Measurements from ENCODE around the gene SLC5A3. TPM values are rescaled to one million over a fixed set of nuclear protein-coding genes. Genes with fewer than 3 reads are reported as not detected.

SLC5A3 gene
- total RNA-seq, 1 experiment from 2014 or later: 29.4 TPM

- Histone ChIP-seq H3K9me3 (ENCODE audit: control insufficient read depth, insufficient read depth, low read depth, low read length) (no peaks in the 10 kb centered on the region), H3K36me3 (ENCODE audit: control insufficient read depth, insufficient read depth, low read length) (peaks cover 13% of the 10 kb centered on the region), H3K4me3 (ENCODE audit: low read depth in 2 of 2, low read length in 2 of 2) (peak overlapping the region in 1 of 2 experiments; percentile 7; a peak in 3 of 4 replicates), H3K4me1 (ENCODE audit: control insufficient read depth, insufficient read depth, low read length) (peaks cover 60% of the 10 kb centered on the region), H3K27me3 (ENCODE audit: control insufficient read depth, insufficient read depth, low read length) (no peaks in the 10 kb centered on the region), H3K27ac (ENCODE audit: low read length) (no peak overlapping the region; the same call in 1 of the 2 replicates)
- DNase-seq (ENCODE audit: low read depth, low spot score) (no peak), ATAC-seq (no peak)
- in situ Hi-C loops (cut with HindIII; ENCODE audit: low pct_unique_long_range_greater_than_20kb, low sequenced_read_pairs): no loop called here
- BruUV-seq (replicated peaks): no TSS peak
- ChIA-PET CTCF (no interaction called here), POLR2A (interaction anchor here (0.5 kb wide), 1 partner anchor 130 kb away, joined by 3 read pairs; no protein-coding TSS in a partner anchor)
- intact Hi-C loops (cut with micrococcal nuclease; ENCODE audit: unreplicated experiment): loop anchor here (10.0 kb wide), 1 partner anchor 133 kb away; no protein-coding TSS in a partner anchor
- TF ChIP-seq REST (IDR thresholded peaks at IDR 0.05; ENCODE audit: insufficient read depth in 1 of 2, low read depth in 2 of 2, low read length in 1 of 2): no peak
- no peak for TF ChIP-seq SIN3A (IDR thresholded peaks at IDR 0.05; ENCODE audit: borderline replicate concordance, insufficient read depth, low read depth, low read length)
- TF ChIP-seq CTCF (IDR thresholded peaks at IDR 0.05): no peak
- TF ChIP-seq TCF7L2 (IDR thresholded peaks at IDR 0.05; ENCODE audit: low read depth, low read length): no peak
- TF ChIP-seq POLR2AphosphoS5 (IDR thresholded peaks at IDR 0.05; ENCODE audit: low read depth, low read length): no peak
Observed at GRCh38 chr21:34077888-34078287, 4.5 kb downstream of the SLC5A3 start.

- POLR2A ChIA-PET: no interaction called here
- no TSS peak for BruUV-seq (replicated peaks)
Observed at GRCh38 chr21:34078915-34079314, 5.5 kb downstream of the SLC5A3 start.

More at GRCh38 chr21:34078915-34079314, 5.5 kb downstream of the SLC5A3 start:
- DNase-seq (ENCODE audit: low read depth, low spot score) (no peak), ATAC-seq (no peak)
- no peak overlapping the region for H3K4me3 ChIP-seq (ENCODE audit: low read depth in 2 of 2, low read length in 2 of 2)
- TF ChIP-seq SIN3A (IDR thresholded peaks at IDR 0.05; ENCODE audit: borderline replicate concordance, insufficient read depth, low read depth, low read length): no peak
- no peak for TF ChIP-seq TCF7L2 (IDR thresholded peaks at IDR 0.05; ENCODE audit: low read depth, low read length)
- no peak for TF ChIP-seq REST (IDR thresholded peaks at IDR 0.05; ENCODE audit: insufficient read depth in 1 of 2, low read depth in 2 of 2, low read length in 1 of 2)
- TF ChIP-seq CTCF (IDR thresholded peaks at IDR 0.05): no peak
- no peak for TF ChIP-seq POLR2AphosphoS5 (IDR thresholded peaks at IDR 0.05; ENCODE audit: low read depth, low read length)
- no peaks in the 10 kb centered on the region for H3K9me3 ChIP-seq (ENCODE audit: control insufficient read depth, insufficient read depth, low read depth, low read length)
- no peaks in the 10 kb centered on the region for H3K27me3 ChIP-seq (ENCODE audit: control insufficient read depth, insufficient read depth, low read length)
- CTCF ChIA-PET: no interaction called here
- in situ Hi-C loops (cut with HindIII; ENCODE audit: low pct_unique_long_range_greater_than_20kb, low sequenced_read_pairs): no loop called here
- peaks cover 13% of the 10 kb centered on the region for H3K36me3 ChIP-seq (ENCODE audit: control insufficient read depth, insufficient read depth, low read length)
- peak overlapping the region; percentile 48; the same call in 1 of the 2 replicates for H3K27ac ChIP-seq (ENCODE audit: low read length)
- H3K4me1 ChIP-seq (ENCODE audit: control insufficient read depth, insufficient read depth, low read length): peaks cover 61% of the 10 kb centered on the region
- intact Hi-C loops (cut with micrococcal nuclease; ENCODE audit: unreplicated experiment): loop anchor here (10.0 kb wide), 1 partner anchor 134 kb away; no protein-coding TSS in a partner anchor
